Measurements from ENCODE around the gene RASL12. TPM values are rescaled to one million over a fixed set of nuclear protein-coding genes. Genes with fewer than 3 reads are reported as not detected.
A peak's percentile ranks its signal among the peaks of the same experiment; 100 is the strongest.

RASL12 gene
- total RNA-seq, 2 donors from 2014 or later, result 56.3 to 124 TPM

- Histone ChIP-seq H3K36me3 (no peaks in the 10 kb centered on the region), H3K4me1 (replicated peaks) (peaks cover 4% of the 10 kb centered on the region), H3K27ac (no peak overlapping the region), H3K4me3 (no peak overlapping the region), H3K9me3 (no peaks in the 10 kb centered on the region), H3K27me3 (replicated peaks; ENCODE audit: insufficient read depth) (no peaks in the 10 kb centered on the region)
- DNase-seq (ENCODE audit: low spot score), result peak; percentile 42
- intact Hi-C loops (cut with DNase I), result loop anchor here (5.0 to 10.0 kb wide), 2 partner anchors 154 to 242 kb away; partner anchors contain the start of gene CLPX
- 22% methylated on average over 13 of the region's 13 CpGs for WGBS
- no peak for TF ChIP-seq POLR2A (IDR thresholded peaks at IDR 0.05)
- TF ChIP-seq POLR2AphosphoS5 (IDR thresholded peaks at IDR 0.05), result peak; percentile 21
- TF ChIP-seq CTCF (IDR thresholded peaks at IDR 0.05), result peak; percentile 16 to 73 (median 50)
Observed at GRCh38 chr15:65032801-65033537, 34.8 kb downstream of the RASL12 start.

- Histone ChIP-seq H3K27ac (peak overlapping the region in 1 of 2 donors; percentile 71), H3K9me3 (no peaks in the 10 kb centered on the region), H3K4me3 (peak overlapping the region; percentile 86 to 87), H3K36me3 (no peaks in the 10 kb centered on the region), H3K27me3 (replicated peaks; ENCODE audit: insufficient read depth) (no peaks in the 10 kb centered on the region), H3K4me1 (replicated peaks) (peaks cover 6% of the 10 kb centered on the region)
- 62% methylated on average over 12 of the region's 12 CpGs for WGBS
- DNase-seq (ENCODE audit: low spot score), result no peak
- TF ChIP-seq POLR2A (IDR thresholded peaks at IDR 0.05) (no peak), CTCF (IDR thresholded peaks at IDR 0.05) (no peak), POLR2AphosphoS5 (IDR thresholded peaks at IDR 0.05) (no peak)
- intact Hi-C loops (cut with DNase I), result loop anchor here (5.0 to 10.0 kb wide), 2 partner anchors 158 to 245 kb away; partner anchors contain the start of gene CLPX
Observed at GRCh38 chr15:65029736-65030208, 38.0 kb downstream of the RASL12 start.

- Histone ChIP-seq H3K36me3 (no peaks in the 10 kb centered on the region), H3K9me3 (no peaks in the 10 kb centered on the region), H3K4me3 (peak within 1 kb of the TSS; percentile 86 to 87), H3K27me3 (replicated peaks; ENCODE audit: insufficient read depth) (no peaks in the 10 kb centered on the region), H3K4me1 (replicated peaks) (peaks cover 6% of the 10 kb centered on the region), H3K27ac (peak within 1 kb of the TSS; percentile 70 to 71)
- peak; percentile 87 for DNase-seq (ENCODE audit: low spot score)
- WGBS, result under 1% methylated on average over 73 of the region's 73 CpGs
- peak; percentile 87 for TF ChIP-seq POLR2AphosphoS5 (IDR thresholded peaks at IDR 0.05)
- TF ChIP-seq CTCF (IDR thresholded peaks at IDR 0.05), result peak in 2 of 4 experiments; percentile 27 to 29
- peak; percentile 95 for TF ChIP-seq POLR2A (IDR thresholded peaks at IDR 0.05)
- intact Hi-C loops (cut with DNase I), result no loop called here
Observed at GRCh38 chr15:65028921-65029735, 38.7 kb downstream of the RASL12 start, which contains the start of gene MTFMT. Gene MTFMT (minus strand): TSS chr15:65029639. CDS start chr15:65029613, 26 bp downstream.

- H3K27ac ChIP-seq, result no peak overlapping the region
- WGBS, result 44% methylated on average over 10 of the region's 10 CpGs
- H3K36me3 ChIP-seq, result no peaks in the 10 kb centered on the region
- H3K27me3 ChIP-seq (replicated peaks; ENCODE audit: insufficient read depth), result no peaks in the 10 kb centered on the region
- peaks cover 6% of the 10 kb centered on the region for H3K4me1 ChIP-seq (replicated peaks)
- H3K4me3 ChIP-seq, result peak overlapping the region; percentile 86 to 87
- TF ChIP-seq POLR2A (IDR thresholded peaks at IDR 0.05), result no peak
- no peak for TF ChIP-seq POLR2AphosphoS5 (IDR thresholded peaks at IDR 0.05)
- TF ChIP-seq CTCF (IDR thresholded peaks at IDR 0.05), result no peak
- intact Hi-C loops (cut with DNase I), result no loop called here
- no peaks in the 10 kb centered on the region for H3K9me3 ChIP-seq
- no peak for DNase-seq (ENCODE audit: low spot score)
Observed at GRCh38 chr15:65028338-65028737, 39.5 kb downstream of the RASL12 start.

Measured in prostate gland (tissue), 2 donors.